HL-60 (cell line): ENCODE results near the gene PRSS33.

Experiments
- CTCF ChIP-seq: IDR thresholded peaks from one replicate; pipeline ENCODE4 v1.5.1; 2011; ENCODE audit warnings: low read length, control low read depth, inconsistent platforms; ENCODE audit not compliant: insufficient read depth
- GABPA ChIP-seq: IDR thresholded peaks from 2 replicates; pipeline ENCODE4 v1.6.1; 2012; ENCODE audit warnings: low read depth
- POLR2AphosphoS5 ChIP-seq: IDR thresholded peaks from 2 replicates; pipeline ENCODE4 v1.6.1; 2012; ENCODE audit warnings: low read depth
- REST ChIP-seq: IDR thresholded peaks from 2 replicates; pipeline ENCODE4 v1.6.1; 2012; ENCODE audit warnings: low read depth; ENCODE audit not compliant: insufficient replicate concordance

GRCh38 chr16:2787961-2788360, 601 bp upstream of the PRSS33 start:
- TF ChIP-seq POLR2AphosphoS5 (no peak), CTCF (no peak), REST (no peak), GABPA (no peak)
